Tibial nerve (tissue), 4 donors: Measurements from ENCODE around the gene PAPSS2. TPM values are rescaled to one million over a fixed set of nuclear protein-coding genes. Genes with fewer than 3 reads are reported as not detected.

Experiments
- DNase-seq, 2 donors: peaks; one replicate each; pipeline ENCODE4 v3.0.0-alpha.2; 2019; ENCODE audit warnings: low spot score in 2 of 2
- H3K27ac ChIP-seq, 4 donors: fragments of 200-600 bp; sonication (generic) in 3 of 4; one replicate each; pipeline ENCODE4 v1.5.1; 2017 to 2019; ENCODE audit warnings: mild to moderate bottlenecking in 1 of 4
- H3K27me3 ChIP-seq, 2 donors: fragments of 200-600 bp; sonication (generic) in 1 of 2; one replicate each; pipeline versions ENCODE4 v1.5.1 to v1.6.0; 2017 to 2019
- H3K36me3 ChIP-seq, 3 donors: fragments of 200-600 bp; sonication (generic); one replicate each; pipeline ENCODE4 v1.5.1; 2018 to 2019
- H3K4me1 ChIP-seq, 4 donors: fragments of 200-600 bp; sonication (generic) in 3 of 4; one replicate each; pipeline ENCODE4 v1.5.1; 2017 to 2019
- H3K4me3 ChIP-seq, 4 donors: fragments of 200-600 bp; sonication (generic) in 3 of 4; one replicate each; pipeline ENCODE4 v1.5.1; 2017 to 2019; ENCODE audit warnings: mild to moderate bottlenecking in 1 of 4, moderate library complexity in 1 of 4
- H3K9me3 ChIP-seq, 4 donors: fragments of 200-600 bp; sonication (generic) in 3 of 4; one replicate each; pipeline ENCODE4 v1.5.1; 2017 to 2019
- CTCF ChIP-seq, 5 experiments: fragments of 200-600 bp in 3 of 5; fragments of 450-650 bp in 2 of 5; sonication (generic) in 3 of 5; IDR thresholded peaks; one replicate each; pipeline ENCODE4 v1.5.1; 2016 to 2019; ENCODE audit warnings: antibody characterized with exemption in 5 of 5, mild to moderate bottlenecking in 3 of 5, moderate library complexity in 2 of 5
- EP300 ChIP-seq, 2 donors: sonication (generic); formaldehyde crosslinking; IDR thresholded peaks; one replicate each; pipeline ENCODE4 v1.6.1; 2017; ENCODE audit warnings: antibody characterized with exemption in 2 of 2, mild to moderate bottlenecking in 1 of 2
- POLR2A ChIP-seq, 2 donors: fragments of 450-650 bp; IDR thresholded peaks; one replicate each; pipeline ENCODE4 v1.6.1; 2017; ENCODE audit warnings: antibody characterized with exemption in 2 of 2, mild to moderate bottlenecking in 2 of 2, moderate library complexity in 2 of 2
- WGBS, 2 donors: methylation state at CpG; one replicate each; pipeline ENCODE4 v1.1.5; 2018; 5-methylcytosine and 5-hydroxymethylcytosine counted together
- total RNA-seq, 4 donors: library from RNA; depleted of rRNA; stranded (reverse); fragments of >200 nt; gene quantifications; one replicate each; pipeline ENCODE4 v1.1.0, GENCODE V29; 2016

PAPSS2 gene
- total RNA-seq, 4 donors from 2014 or later = 11.6 to 32.8 (median 19.8) TPM

DNA sequence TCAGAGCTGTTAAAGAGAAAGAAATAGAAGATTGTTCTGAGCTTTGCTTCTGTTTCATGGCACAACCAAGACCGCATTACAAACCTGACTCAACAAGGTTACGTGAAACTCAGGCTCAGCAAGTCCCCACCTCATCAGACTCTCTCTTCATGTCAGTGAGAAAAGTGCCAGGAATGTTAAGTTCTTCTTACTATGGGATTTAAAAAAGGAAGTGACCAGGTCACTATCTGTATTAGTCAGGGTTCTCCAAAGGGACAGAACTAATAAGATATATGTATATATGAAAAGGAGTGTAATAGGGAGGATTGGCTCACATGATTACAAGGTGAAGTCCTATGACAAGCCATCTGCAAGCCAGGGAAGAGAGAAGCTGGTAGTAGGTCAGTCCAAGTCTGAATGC is 25.4 kb upstream of the PAPSS2 start:
- no peak for TF ChIP-seq CTCF (IDR thresholded peaks at IDR 0.05)
- TF ChIP-seq EP300 (IDR thresholded peaks at IDR 0.05) = no peak
- H3K27ac ChIP-seq = no peak overlapping the region
- no peaks in the 10 kb centered on the region for H3K4me1 ChIP-seq
- no peaks in the 10 kb centered on the region for H3K27me3 ChIP-seq
- WGBS, 2 donors = 96% methylated on average over 2 of the region's 2 CpGs
- DNase-seq = no peak
- H3K9me3 ChIP-seq = peaks cover 0 to 5% (median 0%) of the 10 kb centered on the region in 4 donors
- H3K4me3 ChIP-seq = no peak overlapping the region
- no peaks in the 10 kb centered on the region for H3K36me3 ChIP-seq

GRCh38 chr10:87635498-87636312 is 24.0 kb upstream of the PAPSS2 start:
- no peak for DNase-seq
- no peaks in the 10 kb centered on the region for H3K36me3 ChIP-seq
- TF ChIP-seq CTCF (IDR thresholded peaks at IDR 0.05) = no peak
- peaks cover 0 to 5% (median 0%) of the 10 kb centered on the region in 4 donors for H3K9me3 ChIP-seq
- no peak overlapping the region for H3K4me3 ChIP-seq
- WGBS, 2 donors = 39 to 46% methylated on average over 5 of the region's 5 CpGs
- no peak overlapping the region for H3K27ac ChIP-seq
- H3K27me3 ChIP-seq = no peaks in the 10 kb centered on the region
- no peaks in the 10 kb centered on the region for H3K4me1 ChIP-seq

DNA sequence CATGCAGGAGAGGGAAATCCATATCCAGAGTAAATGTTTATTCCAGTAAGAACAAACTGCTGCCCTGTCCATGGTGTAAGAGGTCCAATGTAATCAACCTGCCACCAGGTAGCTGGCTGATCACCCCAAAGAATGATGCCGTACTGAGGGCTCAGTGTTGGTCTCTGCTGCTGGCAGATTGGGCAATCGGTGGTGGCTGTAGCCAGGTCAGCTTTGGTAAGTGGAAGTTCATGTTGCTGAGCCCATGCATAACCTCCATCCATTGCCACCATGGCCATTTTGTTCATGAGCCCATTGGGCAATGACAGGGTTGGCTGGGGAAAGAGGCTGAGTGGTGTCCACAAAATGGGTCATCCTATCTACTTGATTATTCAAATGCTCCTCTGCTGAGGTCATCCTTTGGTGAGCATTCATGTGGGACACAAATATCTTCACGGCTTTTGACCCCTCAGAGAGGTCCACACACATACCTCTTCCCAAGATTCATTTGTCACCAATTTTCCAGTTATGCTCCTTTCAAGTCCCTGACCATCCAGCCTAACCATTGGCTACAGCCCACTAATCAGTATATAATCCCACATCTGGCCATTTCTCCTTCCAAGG is 23.3 kb upstream of the PAPSS2 start:
- DNase-seq = no peak
- TF ChIP-seq CTCF (IDR thresholded peaks at IDR 0.05) (no peak), POLR2A (IDR thresholded peaks at IDR 0.05) (no peak), EP300 (IDR thresholded peaks at IDR 0.05) (no peak)
- Histone ChIP-seq H3K9me3 (peaks cover 0 to 5% (median 0%) of the 10 kb centered on the region in 4 donors), H3K4me1 (no peaks in the 10 kb centered on the region), H3K36me3 (no peaks in the 10 kb centered on the region), H3K4me3 (no peak overlapping the region), H3K27me3 (no peaks in the 10 kb centered on the region), H3K27ac (no peak overlapping the region)
- 96 to 98% methylated on average over 3 of the region's 3 CpGs for WGBS, 2 donors

DNA sequence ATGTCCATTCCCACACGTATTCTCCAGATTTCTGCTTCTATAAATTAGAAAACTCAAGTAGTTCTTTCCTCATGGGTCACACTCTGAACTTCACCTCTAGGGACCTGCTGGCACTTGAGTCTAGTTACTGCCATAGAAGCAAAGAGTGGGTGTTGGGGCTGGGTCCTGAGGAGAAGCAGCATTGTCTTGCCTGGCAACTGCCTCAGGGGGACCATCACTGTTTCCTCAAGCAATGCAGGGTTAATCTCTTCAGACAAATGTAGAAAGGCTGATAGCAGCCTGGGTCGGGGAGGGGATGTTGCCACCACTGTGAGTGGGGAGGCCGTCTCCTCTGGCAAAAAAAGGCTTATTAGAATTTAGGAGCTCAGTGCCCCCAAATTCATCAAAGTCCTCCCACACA is 20.2 kb upstream of the PAPSS2 start:
- no peak for DNase-seq
- Histone ChIP-seq H3K36me3 (no peaks in the 10 kb centered on the region), H3K27me3 (no peaks in the 10 kb centered on the region), H3K4me1 (no peaks in the 10 kb centered on the region), H3K4me3 (no peak overlapping the region), H3K27ac (no peak overlapping the region), H3K9me3 (no peaks in the 10 kb centered on the region)
- TF ChIP-seq CTCF (IDR thresholded peaks at IDR 0.05) = no peak
- no peak for TF ChIP-seq EP300 (IDR thresholded peaks at IDR 0.05)
- no peak for TF ChIP-seq POLR2A (IDR thresholded peaks at IDR 0.05)
- WGBS, 2 donors = 79 to 87% methylated on average over 3 of the region's 3 CpGs

GRCh38 chr10:87640043-87640442 is 19.6 kb upstream of the PAPSS2 start:
- Histone ChIP-seq H3K9me3 (no peaks in the 10 kb centered on the region), H3K36me3 (no peaks in the 10 kb centered on the region), H3K4me1 (no peaks in the 10 kb centered on the region), H3K27ac (no peak overlapping the region), H3K4me3 (no peak overlapping the region), H3K27me3 (no peaks in the 10 kb centered on the region)
- DNase-seq = no peak
- no peak for TF ChIP-seq POLR2A (IDR thresholded peaks at IDR 0.05)
- no peak for TF ChIP-seq CTCF (IDR thresholded peaks at IDR 0.05)
- TF ChIP-seq EP300 (IDR thresholded peaks at IDR 0.05) = no peak
